Measurements from ENCODE around the gene METRNL. TPM values are rescaled to one million over a fixed set of nuclear protein-coding genes. Genes with fewer than 3 reads are reported as not detected.
"Not testable (repeated sequence)": the region's sequence is repeated elsewhere in the genome, so short reads cannot be mapped to it uniquely, and the experiment has no call there.

The METRNL gene
- total RNA-seq, 1 donor: 105 TPM

- DNase-seq (ENCODE audit: low read depth): no peak
- H3K4me3 ChIP-seq (ENCODE audit: low read depth, low read length): no peak overlapping the region
- no peak for TF ChIP-seq CTCF (IDR thresholded peaks at IDR 0.05; ENCODE audit: insufficient read depth, low read length)
Measured at GRCh38 chr17:83135692-83136091, 56.3 kb downstream of the METRNL start.

- no peak overlapping the region for H3K4me3 ChIP-seq (ENCODE audit: low read depth, low read length)
- DNase-seq (ENCODE audit: low read depth): no peak
- no peak for TF ChIP-seq CTCF (IDR thresholded peaks at IDR 0.05; ENCODE audit: insufficient read depth, low read length)
Measured at GRCh38 chr17:83136156-83136555, 56.7 kb downstream of the METRNL start.

- TF ChIP-seq CTCF (IDR thresholded peaks at IDR 0.05; ENCODE audit: insufficient read depth, low read length): no peak
- no peak overlapping the region for H3K4me3 ChIP-seq (ENCODE audit: low read depth, low read length)
- DNase-seq (ENCODE audit: low read depth): no peak
Measured at GRCh38 chr17:83136931-83137330, 57.5 kb downstream of the METRNL start.

GRCh38 chr17:83137523-83137922, 58.1 kb downstream of the METRNL start:
- H3K4me3 ChIP-seq (ENCODE audit: low read depth, low read length): no peak overlapping the region
- no peak for DNase-seq (ENCODE audit: low read depth)
- TF ChIP-seq CTCF (IDR thresholded peaks at IDR 0.05; ENCODE audit: insufficient read depth, low read length): no peak

- DNase-seq (ENCODE audit: low read depth): no peak
- TF ChIP-seq CTCF (IDR thresholded peaks at IDR 0.05; ENCODE audit: insufficient read depth, low read length): no peak
- no peak overlapping the region for H3K4me3 ChIP-seq (ENCODE audit: low read depth, low read length)
Measured at GRCh38 chr17:83138820-83139219, 59.4 kb downstream of the METRNL start.

GRCh38 chr17:83139541-83140248, 60.3 kb downstream of the METRNL start:
- DNase-seq (ENCODE audit: low read depth); H3K4me3 ChIP-seq (ENCODE audit: low read depth, low read length): not testable (repeated sequence)

GRCh38 chr17:83140249-83140566, 60.8 kb downstream of the METRNL start:
- DNase-seq (ENCODE audit: low read depth); H3K4me3 ChIP-seq (ENCODE audit: low read depth, low read length): not testable (repeated sequence)

GRCh38 chr17:83142619-83143018, 63.2 kb downstream of the METRNL start:
- H3K4me3 ChIP-seq (ENCODE audit: low read depth, low read length): no peak overlapping the region
- no peak for DNase-seq (ENCODE audit: low read depth)
- no peak for TF ChIP-seq CTCF (IDR thresholded peaks at IDR 0.05; ENCODE audit: insufficient read depth, low read length)

Data from fibroblast of the aortic adventitia (primary cell).